PFSK-1 (cell line): Measurements from ENCODE around the gene TREX2.

Experiments used
- POLR2AphosphoS5 ChIP-seq: IDR thresholded peaks from 2 replicates; pipeline ENCODE4 v1.6.1; 2012; ENCODE audit warnings: low read depth, mild to moderate bottlenecking, control low read depth, low read length, moderate library complexity
- SIN3A ChIP-seq: IDR thresholded peaks from 2 replicates; pipeline ENCODE4 v1.6.1; 2012; ENCODE audit warnings: mild to moderate bottlenecking, low read length, moderate library complexity, borderline replicate concordance; ENCODE audit not compliant: insufficient read depth
- TAF1 ChIP-seq: IDR thresholded peaks from 2 replicates; pipeline ENCODE4 v1.6.1; 2012; ENCODE audit warnings: low read length, control low read depth, borderline replicate concordance; ENCODE audit not compliant: insufficient read depth
- TF ChIP-seq, protein P1 (sequence below), 2 experiments: IDR thresholded peaks; 2 replicates each; pipeline versions ENCODE4 v1.6.1 to v1.8.0; 2011 to 2012; ENCODE audit warnings: low read depth in 2 of 2, low read length in 2 of 2, control low read depth in 1 of 2, inconsistent platforms in 1 of 2, mild to moderate bottlenecking in 1 of 2, moderate library complexity in 1 of 2; ENCODE audit not compliant: insufficient read depth in 1 of 2

DNA sequence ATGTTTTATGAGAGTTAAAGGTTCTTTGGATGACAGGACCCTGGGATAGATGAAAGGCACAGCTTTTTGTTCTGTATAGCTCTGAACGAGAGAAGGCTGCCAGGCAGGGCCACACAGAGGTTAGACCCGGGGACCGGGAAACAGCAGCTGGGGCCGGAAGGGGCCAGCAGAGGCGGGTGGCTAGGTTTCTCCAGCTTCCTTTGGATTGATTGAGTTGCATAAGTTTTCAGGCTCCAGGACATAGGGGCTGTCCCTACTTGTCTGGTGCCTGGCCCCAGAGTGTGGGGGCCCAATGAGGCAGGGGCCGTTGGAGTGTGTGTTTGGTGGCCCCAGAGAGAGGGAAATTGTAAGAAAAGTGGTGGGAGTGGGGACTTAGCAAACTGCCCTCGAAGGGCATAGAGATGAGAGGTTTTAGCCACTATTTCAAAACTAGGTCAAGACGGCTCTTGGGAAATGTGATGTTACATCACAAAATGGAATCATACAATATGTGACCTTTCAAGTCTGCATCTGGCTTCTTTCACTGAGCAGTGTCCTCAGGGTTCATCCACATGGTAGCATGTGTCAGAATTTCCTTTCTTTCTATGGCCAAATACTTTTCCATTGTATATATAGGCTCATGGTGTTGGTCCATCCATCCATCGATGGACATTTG, 30.9 kb downstream of the TREX2 start:
- TF ChIP-seq, protein P1, sequence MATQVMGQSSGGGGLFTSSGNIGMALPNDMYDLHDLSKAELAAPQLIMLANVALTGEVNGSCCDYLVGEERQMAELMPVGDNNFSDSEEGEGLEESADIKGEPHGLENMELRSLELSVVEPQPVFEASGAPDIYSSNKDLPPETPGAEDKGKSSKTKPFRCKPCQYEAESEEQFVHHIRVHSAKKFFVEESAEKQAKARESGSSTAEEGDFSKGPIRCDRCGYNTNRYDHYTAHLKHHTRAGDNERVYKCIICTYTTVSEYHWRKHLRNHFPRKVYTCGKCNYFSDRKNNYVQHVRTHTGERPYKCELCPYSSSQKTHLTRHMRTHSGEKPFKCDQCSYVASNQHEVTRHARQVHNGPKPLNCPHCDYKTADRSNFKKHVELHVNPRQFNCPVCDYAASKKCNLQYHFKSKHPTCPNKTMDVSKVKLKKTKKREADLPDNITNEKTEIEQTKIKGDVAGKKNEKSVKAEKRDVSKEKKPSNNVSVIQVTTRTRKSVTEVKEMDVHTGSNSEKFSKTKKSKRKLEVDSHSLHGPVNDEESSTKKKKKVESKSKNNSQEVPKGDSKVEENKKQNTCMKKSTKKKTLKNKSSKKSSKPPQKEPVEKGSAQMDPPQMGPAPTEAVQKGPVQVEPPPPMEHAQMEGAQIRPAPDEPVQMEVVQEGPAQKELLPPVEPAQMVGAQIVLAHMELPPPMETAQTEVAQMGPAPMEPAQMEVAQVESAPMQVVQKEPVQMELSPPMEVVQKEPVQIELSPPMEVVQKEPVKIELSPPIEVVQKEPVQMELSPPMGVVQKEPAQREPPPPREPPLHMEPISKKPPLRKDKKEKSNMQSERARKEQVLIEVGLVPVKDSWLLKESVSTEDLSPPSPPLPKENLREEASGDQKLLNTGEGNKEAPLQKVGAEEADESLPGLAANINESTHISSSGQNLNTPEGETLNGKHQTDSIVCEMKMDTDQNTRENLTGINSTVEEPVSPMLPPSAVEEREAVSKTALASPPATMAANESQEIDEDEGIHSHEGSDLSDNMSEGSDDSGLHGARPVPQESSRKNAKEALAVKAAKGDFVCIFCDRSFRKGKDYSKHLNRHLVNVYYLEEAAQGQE (IDR thresholded peaks at IDR 0.05; ENCODE audit: insufficient read depth in 1 of 2, low read depth in 2 of 2, low read length in 2 of 2), result no peak
- TF ChIP-seq TAF1, result no peak
- no peak for TF ChIP-seq SIN3A
- no peak for TF ChIP-seq POLR2AphosphoS5
